HG02642 (cell line): ENCODE results near the gene PPP2R1B.
"Not testable (repeated sequence)": the region's sequence is repeated elsewhere in the genome, so short reads cannot be mapped to it uniquely, and the experiment has no call there.

Source experiments
- ATAC-seq: cut with Tn5 transposase; IDR thresholded peaks from one replicate; pipeline ENCODE4 v1.9.1; 2021; ENCODE audit warnings: mild to moderate bottlenecking; ENCODE audit not compliant: unreplicated experiment, poor library complexity

PPP2R1B gene

GRCh38 chr11:111729831-111730311 lies 36.3 kb downstream of the PPP2R1B start:
- ATAC-seq, result no peak

GRCh38 chr11:111729071-111729830 lies 36.9 kb downstream of the PPP2R1B start:
- no peak for ATAC-seq

DNA sequence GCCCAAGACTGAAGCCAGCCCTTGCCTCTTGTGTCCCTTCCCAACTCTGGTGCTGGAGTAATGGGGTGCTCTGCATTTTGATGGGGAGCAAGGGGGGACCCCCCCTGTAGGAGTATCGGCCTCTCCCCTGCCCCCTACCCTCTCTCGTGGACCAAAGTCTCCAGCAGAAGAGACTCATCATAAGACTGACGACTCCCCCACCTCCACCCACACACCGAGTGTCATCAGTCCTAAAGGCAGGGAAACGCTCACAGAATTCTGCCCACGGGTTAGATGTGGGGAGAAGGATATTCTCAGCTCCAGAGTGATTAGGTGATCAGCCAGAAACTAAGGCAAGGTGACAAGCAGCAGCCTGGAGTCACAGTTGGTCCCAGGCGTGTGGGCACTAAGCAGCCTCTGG lies 38.8 kb downstream of the PPP2R1B start:
- ATAC-seq, result no peak

- ATAC-seq, result no peak
Observed at GRCh38 chr11:111726301-111726713, 39.9 kb downstream of the PPP2R1B start.

DNA sequence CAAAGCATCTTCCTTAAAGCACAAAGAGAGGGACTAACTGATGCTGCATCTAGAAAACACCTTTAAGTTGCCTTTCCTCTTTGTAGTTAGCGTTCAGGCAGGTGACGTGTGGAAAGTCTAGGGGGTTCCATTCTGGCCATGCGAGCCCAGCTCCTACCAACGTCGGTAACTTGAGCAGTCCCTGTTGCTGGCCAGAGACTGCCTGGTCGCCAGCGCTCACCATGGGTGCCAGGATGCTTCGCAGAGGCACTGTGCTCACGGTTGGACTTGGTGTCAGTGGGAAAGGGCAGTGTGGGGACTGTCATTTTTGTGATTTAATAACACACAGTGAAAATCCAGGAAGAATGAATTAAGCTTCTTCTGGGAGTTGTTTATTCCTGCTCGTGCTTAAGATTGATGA lies 40.6 kb downstream of the PPP2R1B start:
- ATAC-seq, result no peak

DNA sequence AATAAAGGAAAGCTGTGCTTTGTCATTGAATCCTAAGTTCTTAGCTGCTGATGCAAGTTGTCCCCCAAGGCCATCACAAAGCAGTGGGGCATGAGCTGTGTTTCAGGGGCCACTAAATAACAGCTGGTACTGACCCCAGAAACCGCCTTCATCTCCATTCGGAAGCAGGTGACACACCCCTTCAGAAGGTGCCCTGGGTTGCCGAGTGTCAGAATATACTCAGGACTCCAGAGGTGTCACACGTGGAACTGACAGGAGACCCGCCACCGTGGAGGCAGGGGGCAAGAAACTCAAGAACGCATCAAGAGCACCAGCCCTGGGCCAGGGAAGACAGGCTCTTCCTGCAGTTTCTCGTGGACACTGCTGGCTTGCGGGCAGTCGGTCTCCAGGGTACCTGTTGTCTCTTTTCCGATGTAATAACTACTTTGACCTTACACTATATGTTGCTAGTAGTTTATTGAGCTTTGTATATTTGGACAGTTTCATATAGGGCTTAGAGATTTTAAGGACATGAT lies 41.5 kb downstream of the PPP2R1B start:
- ATAC-seq, result no peak

DNA sequence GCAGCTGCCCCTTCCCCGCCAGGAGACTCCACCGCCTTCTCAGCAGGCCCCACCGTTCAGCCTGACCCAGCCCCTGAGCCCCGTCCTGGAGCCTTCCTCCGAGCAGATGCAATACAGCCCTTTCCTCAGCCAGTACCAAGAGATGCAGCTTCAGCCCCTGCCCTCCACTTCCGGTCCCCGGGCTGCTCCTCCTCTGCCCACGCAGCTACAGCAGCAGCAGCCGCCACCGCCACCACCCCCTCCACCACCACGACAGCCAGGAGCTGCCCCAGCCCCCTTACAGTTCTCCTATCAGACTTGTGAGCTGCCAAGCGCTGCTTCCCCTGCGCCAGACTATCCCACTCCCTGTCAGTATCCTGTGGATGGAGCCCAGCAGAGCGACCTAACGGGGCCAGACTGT lies 42.6 kb downstream of the PPP2R1B start:
- no peak for ATAC-seq

- no peak for ATAC-seq
Observed at GRCh38 chr11:111722501-111722900, 43.7 kb downstream of the PPP2R1B start.

GRCh38 chr11:111720801-111721494 lies 45.2 kb downstream of the PPP2R1B start:
- no peak for ATAC-seq

- no peak for ATAC-seq
Observed at GRCh38 chr11:111719379-111719778, 46.8 kb downstream of the PPP2R1B start.

DNA sequence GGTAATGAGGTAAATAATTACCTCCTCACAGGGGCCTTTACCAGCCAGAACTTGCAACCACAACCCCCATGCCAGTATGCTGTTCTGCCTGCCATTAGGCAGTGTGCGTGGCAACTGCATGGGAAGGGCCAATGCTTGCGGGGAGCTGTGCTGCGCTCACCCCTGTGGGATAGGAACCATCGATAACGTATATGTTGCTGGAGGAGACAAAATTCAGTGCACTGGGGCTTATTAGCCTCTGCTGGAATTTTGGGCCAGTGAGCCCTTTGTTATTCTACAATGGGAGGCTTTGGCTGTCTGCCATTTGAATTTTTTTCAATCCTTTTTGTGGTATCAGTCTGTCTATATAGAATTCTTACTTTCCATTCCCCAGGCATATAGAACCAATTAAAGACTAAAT lies 47.3 kb downstream of the PPP2R1B start:
- no peak for ATAC-seq

GRCh38 chr11:111718436-111718835 lies 47.8 kb downstream of the PPP2R1B start:
- ATAC-seq, result no peak

DNA sequence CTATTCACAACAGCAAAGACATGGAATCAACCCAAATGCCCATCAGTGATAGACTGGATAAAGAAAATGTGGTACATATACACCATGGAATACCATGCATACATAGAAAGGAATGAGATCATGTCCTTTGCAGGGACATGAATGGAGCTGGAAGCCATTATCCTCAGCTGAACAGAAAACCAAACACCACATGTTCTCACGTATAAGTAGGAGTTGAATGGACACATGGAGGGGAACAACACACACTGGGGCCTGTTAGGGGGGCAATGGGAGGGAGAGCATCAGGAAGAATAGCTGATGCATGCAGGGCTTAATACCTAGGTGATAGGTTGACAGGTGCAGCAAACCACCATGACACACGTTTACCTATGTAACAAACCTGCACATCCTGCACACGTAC lies 48.5 kb downstream of the PPP2R1B start:
- ATAC-seq, result not testable (repeated sequence)

- no peak for ATAC-seq
Observed at GRCh38 chr11:111715142-111715816, 50.9 kb downstream of the PPP2R1B start.

DNA sequence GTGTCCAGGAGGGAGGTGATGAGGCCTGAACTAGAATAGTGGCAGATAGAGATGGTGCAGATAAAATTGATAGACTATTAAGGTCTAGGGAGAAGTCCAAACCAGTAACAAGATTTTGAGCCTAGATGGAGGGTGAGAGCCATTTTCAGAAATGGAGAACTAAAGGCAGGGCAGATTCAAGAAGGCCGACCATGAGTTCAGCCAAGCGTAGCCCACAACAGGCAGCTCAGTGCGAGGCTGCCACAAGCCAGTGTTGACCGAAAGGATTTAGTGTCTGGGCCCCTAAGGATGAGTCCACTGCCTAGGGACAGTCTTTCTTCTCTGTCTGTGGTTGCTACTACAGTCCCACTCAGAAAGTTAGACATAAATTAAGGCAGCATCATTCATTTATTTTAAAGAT lies 51.7 kb downstream of the PPP2R1B start:
- no peak for ATAC-seq

GRCh38 chr11:111707691-111708067 lies 58.5 kb downstream of the PPP2R1B start:
- no peak for ATAC-seq

- ATAC-seq, result no peak
Observed at GRCh38 chr11:111707039-111707690, 59.0 kb downstream of the PPP2R1B start.

- ATAC-seq, result no peak
Observed at GRCh38 chr11:111703576-111703975, 62.6 kb downstream of the PPP2R1B start.

DNA sequence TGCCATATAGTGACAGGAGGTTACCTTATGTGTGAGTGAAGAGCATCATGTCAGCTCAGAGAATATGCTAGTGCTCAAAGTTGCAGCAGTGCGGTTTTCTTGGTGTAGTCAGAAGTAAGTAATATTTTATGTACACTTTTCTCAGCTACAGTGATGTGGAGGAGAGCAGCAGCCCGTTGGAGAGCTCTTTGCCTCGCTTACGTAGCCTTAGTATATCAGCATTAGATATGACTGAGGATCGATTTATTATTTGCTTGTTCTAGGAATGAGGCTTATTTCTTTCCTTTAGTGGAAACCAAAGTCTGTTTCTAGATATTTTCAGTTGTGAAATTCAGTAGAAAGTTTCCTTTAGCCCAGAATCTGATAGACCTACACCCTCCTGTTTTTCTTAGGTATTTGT lies 63.6 kb downstream of the PPP2R1B start:
- ATAC-seq, result no peak

GRCh38 chr11:111700162-111700561 lies 66.0 kb downstream of the PPP2R1B start:
- no peak for ATAC-seq
